HG03575 (cell line): ENCODE results near the gene SIN3B.

Experiments used
- ATAC-seq: cut with Tn5 transposase; IDR thresholded peaks from one replicate; pipeline ENCODE4 v1.9.1; 2021; ENCODE audit not compliant: unreplicated experiment, insufficient number of reproducible peaks, low FRiP score; ENCODE audit errors: extremely low read depth

Gene SIN3B

DNA sequence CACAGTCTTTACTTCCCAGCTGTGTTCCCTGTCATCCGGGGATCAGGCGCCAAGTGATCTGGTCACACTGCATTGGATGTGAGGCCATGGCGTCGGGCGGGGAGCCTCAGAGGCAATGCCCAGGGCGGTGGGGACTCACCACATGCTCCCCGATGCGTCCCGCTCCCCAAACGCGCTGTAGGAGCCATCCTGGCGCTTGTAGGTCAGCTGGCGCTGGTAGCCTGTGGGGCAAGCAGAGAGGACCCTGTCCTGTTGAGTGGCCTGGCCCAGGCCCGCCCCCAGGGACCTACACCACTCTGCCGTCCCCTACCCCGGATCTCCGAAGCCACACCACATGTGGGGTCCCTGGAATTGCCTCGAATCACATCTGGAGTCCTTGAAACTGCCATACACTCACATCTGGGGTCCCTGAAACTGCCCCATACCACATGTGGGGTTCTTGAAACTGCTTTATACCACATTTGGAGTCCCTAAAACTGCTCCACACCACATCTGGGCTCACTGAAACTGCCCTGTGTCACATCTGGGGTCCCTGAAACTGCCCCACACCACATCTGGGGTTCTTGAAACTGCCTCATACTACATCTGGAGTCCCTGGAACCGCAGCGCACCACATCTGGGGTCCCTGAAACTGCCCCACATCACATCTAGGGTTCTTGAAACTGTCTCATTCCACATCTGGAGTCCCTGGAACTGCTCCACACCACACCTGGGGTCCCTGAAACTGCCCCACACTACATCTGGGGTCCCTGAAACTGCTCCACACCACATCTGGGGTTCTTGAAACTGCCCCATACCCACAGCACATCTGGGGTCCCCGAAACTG lies 92.8 kb downstream of the SIN3B start:
- no peak for ATAC-seq

DNA sequence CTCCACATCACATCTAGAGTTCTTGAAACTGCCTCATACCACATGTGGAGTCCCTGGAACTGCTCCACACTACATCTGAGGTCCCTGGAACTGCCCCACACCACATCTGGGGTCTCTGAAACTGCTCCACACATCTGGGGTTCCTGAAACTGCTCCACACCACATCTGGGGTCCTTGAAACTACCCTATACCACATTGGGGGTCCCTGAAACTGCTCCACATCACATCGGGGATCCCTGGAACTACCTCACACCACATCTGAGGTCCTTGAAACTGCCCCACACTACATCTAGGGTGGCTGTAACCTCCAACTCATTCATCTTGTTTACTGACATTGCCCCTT lies 93.4 kb downstream of the SIN3B start:
- no peak for ATAC-seq

GRCh38 chr19:16922949-16923348 lies 93.8 kb downstream of the SIN3B start:
- ATAC-seq: no peak

DNA sequence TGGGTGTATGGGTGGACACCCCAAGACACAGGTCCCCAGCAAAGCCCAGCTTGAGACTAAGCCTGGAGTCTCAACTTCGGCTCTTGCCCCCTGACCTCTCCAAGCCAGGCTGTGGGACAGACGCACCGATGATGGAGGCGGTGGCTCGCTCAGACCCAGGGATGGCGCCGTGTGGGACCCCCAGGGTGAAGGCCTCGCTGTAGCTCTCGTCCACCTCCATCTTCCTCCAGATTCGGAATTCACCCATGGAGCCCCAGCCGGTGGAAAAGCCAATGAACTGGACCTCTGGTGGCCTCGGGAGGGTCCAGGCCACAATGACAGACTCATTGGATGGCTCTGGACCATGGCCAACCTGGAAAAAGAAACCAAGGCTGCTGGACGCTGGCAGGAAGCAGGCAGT lies 98.7 kb downstream of the SIN3B start:
- ATAC-seq: no peak

- ATAC-seq: no peak
Observed at GRCh38 chr19:16928351-16928750, 99.2 kb downstream of the SIN3B start.

DNA sequence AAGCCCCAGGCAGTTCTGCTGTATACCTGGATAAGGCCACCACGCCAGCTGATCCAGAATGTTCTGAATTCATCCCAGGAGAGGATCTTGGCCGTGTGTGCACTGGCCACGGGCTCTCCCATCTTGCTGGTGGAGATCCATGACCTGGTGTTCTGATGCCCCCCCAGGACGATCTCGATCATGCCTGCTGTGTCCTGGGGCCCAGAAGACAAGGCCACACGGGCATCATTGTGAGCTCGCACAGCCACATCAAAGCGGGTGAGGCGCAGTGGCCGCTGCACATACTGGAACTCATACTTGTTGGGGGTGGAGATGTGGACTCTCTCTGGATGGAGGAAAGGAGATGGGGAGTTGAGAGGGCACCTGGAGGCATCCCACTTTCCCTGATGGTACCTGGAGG lies 99.7 kb downstream of the SIN3B start:
- no peak for ATAC-seq
